SK-N-SH (cell line): ENCODE measurements around the gene CCR4. TPM values are rescaled to one million over a fixed set of nuclear protein-coding genes. Genes with fewer than 3 reads are reported as not detected.

ENCODE experiments used
- CTCF ChIA-PET: fragments of 300-600, 350-600 bp; formaldehyde crosslinking; extraction: SDS; loops from one replicate; lab custom pipeline; 2021; lab: Yijun Ruan, JAX
- POLR2A ChIA-PET: fragments of 350-600 bp; sonication (Branson Sonifier 250); formaldehyde crosslinking; extraction: SDS; loops from one replicate; lab custom pipeline; 2020; ENCODE audit warnings: antibody characterized with exemption, inconsistent platforms; lab: Yijun Ruan, JAX
- DNase-seq: peaks from one replicate; pipeline ENCODE4 v3.0.0; 2012
- H2AFZ ChIP-seq: fragments of 200-600 bp; sonication (generic); 2 replicates; pipeline ENCODE4 v1.8.1; 2016; ENCODE audit warnings: antibody characterized with exemption, mild to moderate bottlenecking, low read depth
- H3F3A ChIP-seq: fragments of 200-600 bp; sonication (generic); replicated peaks from 2 replicates; pipeline ENCODE3; 2016; ENCODE audit warnings: antibody characterized with exemption, mild to moderate bottlenecking; ENCODE audit not compliant: insufficient read depth
- H3K27ac ChIP-seq, 2 experiments: fragments of 200-500 bp in 1 of 2; fragments of 200-600 bp in 1 of 2; sonication (Bioruptor generic) in 1 of 2; sonication (generic), shearing (Covaris generic) in 1 of 2; 2 replicates each; pipeline versions ENCODE4 v1.5.1 to v1.6.1; 2014 to 2016; ENCODE audit warnings: low read depth in 2 of 2, inconsistent platforms in 1 of 2, low read length in 1 of 2, mild to moderate bottlenecking in 1 of 2, mixed read lengths in 1 of 2
- H3K27me3 ChIP-seq: fragments of 200-600 bp; sonication (generic), shearing (Covaris generic); 2 replicates; pipeline ENCODE4 v1.6.1; 2016; ENCODE audit warnings: mixed run types; ENCODE audit not compliant: insufficient read depth
- H3K36me3 ChIP-seq, 2 experiments: fragments of 200-500 bp in 1 of 2; fragments of 200-600 bp in 1 of 2; sonication (Bioruptor generic) in 1 of 2; sonication (generic) in 1 of 2; replicated peaks in 1 of 2; 2 replicates each; pipeline versions ENCODE3 to v1.5.1; 2014 to 2016; ENCODE audit warnings: low read length in 1 of 2, mild to moderate bottlenecking in 1 of 2; ENCODE audit not compliant: insufficient read depth in 2 of 2, control insufficient read depth in 1 of 2
- H3K4me1 ChIP-seq, 2 experiments: fragments of 200-500 bp in 1 of 2; fragments of 200-600 bp in 1 of 2; sonication (Bioruptor generic) in 1 of 2; sonication (generic), shearing (Covaris generic) in 1 of 2; 2 replicates each; pipeline versions ENCODE4 v1.5.1 to v1.6.1; 2014 to 2016; ENCODE audit warnings: low read depth in 1 of 2, low read length in 1 of 2, mixed run types in 1 of 2; ENCODE audit not compliant: insufficient read depth in 2 of 2, control insufficient read depth in 1 of 2
- H3K4me2 ChIP-seq: fragments of 200-600 bp; sonication (generic), shearing (Covaris generic); 2 replicates; pipeline ENCODE4 v1.6.1; 2017; ENCODE audit warnings: mixed run types
- H3K4me3 ChIP-seq, 2 experiments: fragments of 200-500 bp in 1 of 2; fragments of 200-600 bp in 1 of 2; sonication (Bioruptor generic) in 1 of 2; sonication (generic), shearing (Covaris generic) in 1 of 2; 2 replicates each; pipeline versions ENCODE4 v1.5.1 to v1.8.1; 2014 to 2016; ENCODE audit warnings: low read depth in 2 of 2, inconsistent platforms in 1 of 2, low read length in 1 of 2, mild to moderate bottlenecking in 1 of 2, mixed read lengths in 1 of 2, moderate library complexity in 1 of 2
- H3K79me2 ChIP-seq: fragments of 200-600 bp; sonication (generic); 2 replicates; pipeline ENCODE4 v1.8.1; 2017; ENCODE audit warnings: mild to moderate bottlenecking; ENCODE audit not compliant: insufficient read depth
- H3K9ac ChIP-seq: fragments of 200-600 bp; sonication (generic); 2 replicates; pipeline ENCODE4 v1.6.1; 2017; ENCODE audit warnings: mixed run types
- H3K9me2 ChIP-seq: fragments of 200-600 bp; sonication (generic); 2 replicates; pipeline ENCODE4 v1.6.1; 2017; ENCODE audit warnings: mixed run types
- H3K9me3 ChIP-seq: fragments of 200-600 bp; sonication (generic); 2 replicates; pipeline ENCODE4 v1.6.1; 2017; ENCODE audit warnings: mixed run types, mild to moderate bottlenecking, moderate library complexity
- H4K20me1 ChIP-seq: fragments of 200-600 bp; sonication (generic); 2 replicates; pipeline ENCODE4 v1.6.1; 2017; ENCODE audit warnings: mild to moderate bottlenecking, mixed run types; ENCODE audit not compliant: insufficient read depth
- CHD2 ChIP-seq: fragments of 150-350 bp; IDR thresholded peaks from 2 replicates; pipeline ENCODE4 v1.6.1; 2018; ENCODE audit warnings: low read length; ENCODE audit not compliant: partially characterized antibody
- CTCF ChIP-seq: fragments of 200-600 bp; sonication (generic); IDR thresholded peaks from 2 replicates; pipeline ENCODE4 v1.6.1; 2017; ENCODE audit warnings: antibody characterized with exemption, mild to moderate bottlenecking, moderate library complexity
- FOSL2 ChIP-seq: IDR thresholded peaks from 2 replicates; pipeline ENCODE4 v1.4.0; 2012; ENCODE audit warnings: low read depth, mild to moderate bottlenecking, moderate library complexity, borderline replicate concordance
- FOXJ3 ChIP-seq: sonication (generic); formaldehyde crosslinking; IDR thresholded peaks from 2 replicates; pipeline ENCODE4 v1.5.1; 2020; ENCODE audit warnings: mild to moderate bottlenecking, missing genetic modification reagents
- GABPA ChIP-seq: IDR thresholded peaks from 2 replicates; pipeline ENCODE4 v1.4.0; 2012; ENCODE audit warnings: low read depth, mild to moderate bottlenecking
- GATA2 ChIP-seq: sonication (generic); formaldehyde crosslinking; IDR thresholded peaks from 2 replicates; pipeline ENCODE4 v1.5.0; 2020; ENCODE audit warnings: mild to moderate bottlenecking, missing genetic modification reagents
- NFIC ChIP-seq: IDR thresholded peaks from 2 replicates; pipeline ENCODE4 v1.4.0; 2012; ENCODE audit warnings: borderline replicate concordance
- PBX3 ChIP-seq: IDR thresholded peaks from 2 replicates; pipeline ENCODE4; 2012
- RAD21 ChIP-seq: IDR thresholded peaks from 2 replicates; pipeline ENCODE4 v1.6.1; 2012; ENCODE audit warnings: mild to moderate bottlenecking, low read length
- RCOR1 ChIP-seq: fragments of 150-350 bp; IDR thresholded peaks from 2 replicates; pipeline ENCODE4 v1.6.1; 2017; ENCODE audit warnings: antibody characterized with exemption, low read length
- REST ChIP-seq: IDR thresholded peaks from 2 replicates; pipeline ENCODE4 v1.6.1; 2012; ENCODE audit warnings: mild to moderate bottlenecking, low read depth, low read length, moderate library complexity
- SMC3 ChIP-seq: IDR thresholded peaks from 2 replicates; pipeline ENCODE4 v1.6.1; 2012; ENCODE audit warnings: low read depth, low read length, improper control_type of control experiment
- TAF1 ChIP-seq: IDR thresholded peaks from 2 replicates; pipeline ENCODE4 v1.6.1; 2012; ENCODE audit warnings: low read depth, mild to moderate bottlenecking, low read length, moderate library complexity, borderline replicate concordance
- USF1 ChIP-seq: IDR thresholded peaks from 2 replicates; pipeline ENCODE4 v1.4.0; 2012; ENCODE audit warnings: low read depth, borderline replicate concordance
- USF2 ChIP-seq: fragments of 150-350 bp; IDR thresholded peaks from 2 replicates; pipeline ENCODE4 v1.6.1; 2017; ENCODE audit warnings: antibody characterized with exemption, low read length, low read depth, borderline replicate concordance
- WGBS: methylation state at CpG from one replicate; pipeline ENCODE4 v1.1.6; 2017; ENCODE audit warnings: low lambda C conversion rate; 5-methylcytosine and 5-hydroxymethylcytosine counted together
- polyA plus RNA-seq, 3 experiments: library from polyadenylated mRNA; depleted of rRNA; stranded (reverse); fragments of >200 nt; gene quantifications; 2 replicates each; pipeline ENCODE4 v1.2.3, GENCODE V29; 2012

The CCR4 gene
- polyA plus RNA-seq, 1 of the 3 experiments (the other 2 are of a cell fraction), result not detected

- no peaks in the 10 kb centered on the region for H3K9me3 ChIP-seq
- no peak overlapping the region for H2AFZ ChIP-seq
- CTCF ChIA-PET, result no interaction called here
- POLR2A ChIA-PET, result no interaction called here
- no peaks in the 10 kb centered on the region for H3K79me2 ChIP-seq
- DNase-seq, result no peak
- H4K20me1 ChIP-seq, result no peaks in the 10 kb centered on the region
- 61% methylated on average over 7 of the region's 7 CpGs for WGBS
- no peak overlapping the region for H3K4me3 ChIP-seq
- no peak for TF ChIP-seq REST
- TF ChIP-seq SMC3, result no peak
- no peak for TF ChIP-seq USF2
- TF ChIP-seq FOSL2, result no peak
- TF ChIP-seq PBX3, result no peak
- TF ChIP-seq, all 33 proteins: peak for 0
- Histone ChIP-seq H3K4me2 (no peak overlapping the region), H3K9me2 (no peaks in the 10 kb centered on the region), H3K4me1 (no peaks in the 10 kb centered on the region), H3K36me3 (no peaks in the 10 kb centered on the region), H3K27me3 (no peaks in the 10 kb centered on the region), H3K9ac (no peak overlapping the region), H3F3A (no peaks in the 10 kb centered on the region), H3K27ac (no peak overlapping the region)
Measured at GRCh38 chr3:32913790-32914446, 37.5 kb upstream of the CCR4 start.

- POLR2A ChIA-PET, result no interaction called here
- no peak for TF ChIP-seq NFIC
- no peak for TF ChIP-seq GABPA
- no peak for TF ChIP-seq GATA2 (CRISPR knock-in tag)
- TF ChIP-seq CTCF, result no peak
- TF ChIP-seq RAD21, result no peak
- no peak for TF ChIP-seq SMC3
- TF ChIP-seq FOXJ3 (CRISPR knock-in tag), result no peak
- TF ChIP-seq USF1, result no peak
- no peak for TF ChIP-seq CHD2
- no peak for TF ChIP-seq RCOR1
- no peak for TF ChIP-seq FOSL2
- TF ChIP-seq TAF1, result no peak
Measured at GRCh38 chr3:32919920-32920319, 31.5 kb upstream of the CCR4 start.

More at GRCh38 chr3:32919920-32920319, 31.5 kb upstream of the CCR4 start:
- H3K36me3 ChIP-seq, result no peaks in the 10 kb centered on the region
- H3K4me1 ChIP-seq, result no peaks in the 10 kb centered on the region
- H3K27me3 ChIP-seq, result no peaks in the 10 kb centered on the region
- no peak for DNase-seq
- no peaks in the 10 kb centered on the region for H3F3A ChIP-seq
- H3K9me2 ChIP-seq, result no peaks in the 10 kb centered on the region
- H3K4me2 ChIP-seq, result no peak overlapping the region
- H3K4me3 ChIP-seq, result no peak overlapping the region
- H3K9me3 ChIP-seq, result no peaks in the 10 kb centered on the region
- no peaks in the 10 kb centered on the region for H4K20me1 ChIP-seq
- H3K27ac ChIP-seq, result no peak overlapping the region
- no peak overlapping the region for H2AFZ ChIP-seq
- no peaks in the 10 kb centered on the region for H3K79me2 ChIP-seq
- WGBS, result 53% methylated on average over 2 of the region's 2 CpGs
- H3K9ac ChIP-seq, result no peak overlapping the region
- CTCF ChIA-PET, result no interaction called here
